OCI-LY7 (cell line): ENCODE data around the gene UVRAG. TPM values are rescaled to one million over a fixed set of nuclear protein-coding genes. Genes with fewer than 3 reads are reported as not detected.
"Not testable (repeated sequence)": the region's sequence is repeated elsewhere in the genome, so short reads cannot be mapped to it uniquely, and the experiment has no call there.

Source experiments
- BruUV-seq: library from RNA; stranded (reverse); fragments of 400-500 nt; replicated peaks from 2 replicates; lab custom pipeline; 2021; lab: Mats Ljungman, UMichigan
- CTCF ChIA-PET: fragments of 300-600 bp; sonication (Branson Sonifier 250); formaldehyde crosslinking; loops from one replicate; lab custom pipeline; 2022; ENCODE audit warnings: antibody characterized with exemption; ENCODE audit not compliant: unreplicated experiment; lab: Charles Lee
- POLR2A ChIA-PET: fragments of 300-600 bp; sonication (Branson Sonifier 250); formaldehyde crosslinking; loops from one replicate; lab custom pipeline; 2022; ENCODE audit warnings: antibody characterized with exemption; lab: Charles Lee
- DNase-seq: peaks from one replicate; pipeline ENCODE4 v3.0.0-alpha.2; 2015; ENCODE audit warnings: low spot score
- H2AFZ ChIP-seq: fragments of 200-600 bp; sonication (generic), shearing (Covaris generic); 2 replicates; pipeline ENCODE4 v1.6.1; 2014; ENCODE audit warnings: mild to moderate bottlenecking, antibody characterized with exemption, low read length, moderate library complexity
- H3K27ac ChIP-seq: fragments of 200-600 bp; sonication (generic); 2 replicates; pipeline ENCODE4 v1.5.1; 2014; ENCODE audit warnings: mixed run types, low read depth, mild to moderate bottlenecking, moderate library complexity, low read length, inconsistent platforms; ENCODE audit not compliant: poor library complexity, severe bottlenecking
- H3K36me3 ChIP-seq: fragments of 200-600 bp; sonication (generic); 2 replicates; pipeline ENCODE4 v1.6.1; 2014; ENCODE audit warnings: mild to moderate bottlenecking, antibody characterized with exemption, low read length, moderate library complexity, mixed read lengths; ENCODE audit not compliant: insufficient read depth
- H3K4me1 ChIP-seq: fragments of 200-600 bp; sonication (generic); 2 replicates; pipeline ENCODE4 v1.5.1; 2014; ENCODE audit warnings: mild to moderate bottlenecking, low read length; ENCODE audit not compliant: insufficient read depth, poor library complexity, severe bottlenecking
- H3K4me2 ChIP-seq: fragments of 200-600 bp; sonication (generic); 2 replicates; pipeline ENCODE4 v1.6.1; 2014; ENCODE audit warnings: mild to moderate bottlenecking, low read length
- H3K4me3 ChIP-seq: fragments of 200-600 bp; sonication (generic); 2 replicates; pipeline ENCODE4 v1.5.1; 2014; ENCODE audit warnings: mild to moderate bottlenecking, low read depth, low read length; ENCODE audit not compliant: poor library complexity, severe bottlenecking
- H3K79me2 ChIP-seq: fragments of 200-600 bp; sonication (generic); 2 replicates; pipeline ENCODE4 v1.6.1; 2016; ENCODE audit warnings: low read depth, mild to moderate bottlenecking, low read length, moderate library complexity, mixed read lengths; ENCODE audit not compliant: insufficient read depth
- H3K9me2 ChIP-seq: fragments of 200-600 bp; sonication (generic); 2 replicates; pipeline ENCODE4 v1.6.1; 2016; ENCODE audit warnings: mild to moderate bottlenecking, low read length, mixed read lengths; ENCODE audit not compliant: insufficient read depth
- H3K9me3 ChIP-seq: fragments of 200-600 bp; sonication (generic); 2 replicates; pipeline ENCODE4 v1.6.1; 2014; ENCODE audit warnings: mild to moderate bottlenecking, mixed run types, low read length, mixed read lengths
- H4K20me1 ChIP-seq: fragments of 200-600 bp; sonication (generic); 2 replicates; pipeline ENCODE4 v1.6.1; 2014; ENCODE audit warnings: mild to moderate bottlenecking, antibody characterized with exemption, low read length, moderate library complexity, mixed read lengths; ENCODE audit not compliant: insufficient read depth
- CTCF ChIP-seq: fragments of 200-600 bp; sonication (generic); conservative IDR thresholded peaks from 2 replicates; pipeline ENCODE4 v1.5.1; 2014; ENCODE audit warnings: mild to moderate bottlenecking, antibody characterized with exemption, low read length, moderate library complexity, mixed read lengths
- EZH2phosphoT487 ChIP-seq: fragments of 200-600 bp; sonication (generic); IDR thresholded peaks from 2 replicates; pipeline ENCODE4 v1.6.1; 2018; ENCODE audit warnings: low read depth, borderline replicate concordance, mild to moderate bottlenecking, mixed run types, antibody characterized with exemption, low read length, moderate library complexity, mixed read lengths
- intact Hi-C: fragments of 100-400 bp; cut with micrococcal nuclease; formaldehyde crosslinking; loops from one replicate; pipeline ENCODE4 v1.10.0; 2022; ENCODE audit not compliant: unreplicated experiment
- total RNA-seq, 2 experiments: library from RNA; depleted of rRNA in 1 of 2; stranded (reverse); fragments of >200 nt in 1 of 2; shearing (Covaris generic) in 1 of 2; gene quantifications; 2 replicates each; pipeline ENCODE4 v1.2.3, GENCODE V29; 2014 to 2022

UVRAG gene
- total RNA-seq, 2 experiments from 2014 or later: 43.7 to 73.3 TPM

- no peak for TF ChIP-seq CTCF
- no peak for TF ChIP-seq EZH2phosphoT487
- Histone ChIP-seq H3K27ac (peak overlapping the region; percentile 65), H3K9me3 (no peaks in the 10 kb centered on the region), H4K20me1 (peaks cover 10% of the 10 kb centered on the region; the same call in 1 of the 2 replicates), H2AFZ (no peak overlapping the region), H3K4me2 (peak overlapping the region; percentile 73), H3K4me3 (peak overlapping the region; percentile 40), H3K79me2 (peaks cover 67% of the 10 kb centered on the region), H3K4me1 (peaks cover 31% of the 10 kb centered on the region), H3K9me2 (no peaks in the 10 kb centered on the region), H3K36me3 (peaks cover 39% of the 10 kb centered on the region)
- POLR2A ChIA-PET: interaction anchor here (0.6 to 2.6 kb wide), 11 partner anchors 10 to 109 kb away, joined by 3 to 14 read pairs (median 3); no protein-coding TSS in a partner anchor
- DNase-seq: peak; percentile 68
- no TSS peak for BruUV-seq
- intact Hi-C loops: loop anchor here (10.0 kb wide), 1 partner anchor 889 kb away; the partner anchor contains the start of gene NEU3
- CTCF ChIA-PET: interaction anchor here (1.1 kb wide), 1 partner anchor 100 kb away, joined by 3 read pairs; no protein-coding TSS in a partner anchor
Measured at GRCh38 chr11:75873417-75874221, 58.6 kb downstream of the UVRAG start.

GRCh38 chr11:75874684-75875341, 59.8 kb downstream of the UVRAG start:
- intact Hi-C loops: loop anchor here (10.0 kb wide), 1 partner anchor 890 kb away; the partner anchor contains the start of gene NEU3
- Histone ChIP-seq H3K9me3 (no peaks in the 10 kb centered on the region), H3K9me2 (no peaks in the 10 kb centered on the region), H4K20me1 (peaks cover 6% of the 10 kb centered on the region; the same call in 1 of the 2 replicates), H3K4me1 (peaks cover 31% of the 10 kb centered on the region), H3K36me3 (peaks cover 46% of the 10 kb centered on the region), H3K27ac (no peak overlapping the region), H3K4me3 (no peak overlapping the region), H3K79me2 (peaks cover 55% of the 10 kb centered on the region), H3K4me2 (no peak overlapping the region), H2AFZ (no peak overlapping the region)
- no peak for DNase-seq
- CTCF ChIA-PET: no interaction called here
- no TSS peak for BruUV-seq
- POLR2A ChIA-PET: interaction anchor here (0.5 to 2.6 kb wide), 7 partner anchors 8 to 470 kb away, joined by 3 to 14 read pairs (median 3); no protein-coding TSS in a partner anchor
- TF ChIP-seq EZH2phosphoT487 (no peak), CTCF (no peak)

GRCh38 chr11:75877327-75877726, 62.3 kb downstream of the UVRAG start:
- BruUV-seq, H3K4me2 ChIP-seq, H3K9me3 ChIP-seq, CTCF ChIA-PET, H4K20me1 ChIP-seq, POLR2A ChIA-PET, H3K4me3 ChIP-seq, DNase-seq, H2AFZ ChIP-seq, H3K9me2 ChIP-seq, H3K27ac ChIP-seq: not testable (repeated sequence)
- Histone ChIP-seq H3K36me3 (peaks cover 63% of the 10 kb centered on the region), H3K4me1 (peaks cover 27% of the 10 kb centered on the region), H3K79me2 (peaks cover 42% of the 10 kb centered on the region; the same call in 1 of the 2 replicates)
- intact Hi-C loops: loop anchor here (10.0 kb wide), 1 partner anchor 893 kb away; the partner anchor contains the start of gene NEU3

- H3K4me2 ChIP-seq, DNase-seq, H2AFZ ChIP-seq, H4K20me1 ChIP-seq, H3K4me3 ChIP-seq, BruUV-seq, CTCF ChIA-PET, H3K9me2 ChIP-seq, POLR2A ChIA-PET, H3K27ac ChIP-seq, H3K9me3 ChIP-seq: not testable (repeated sequence)
- intact Hi-C loops: loop anchor here (10.0 kb wide), 1 partner anchor 893 kb away; the partner anchor contains the start of gene NEU3
- Histone ChIP-seq H3K36me3 (peaks cover 63% of the 10 kb centered on the region), H3K4me1 (peaks cover 21% of the 10 kb centered on the region), H3K79me2 (peaks cover 42% of the 10 kb centered on the region; the same call in 1 of the 2 replicates)
Measured at GRCh38 chr11:75877931-75878330, 62.9 kb downstream of the UVRAG start.
